Dermis blood vessel endothelial cell (primary cell): ENCODE measurements around the gene PKIG. TPM values are rescaled to one million over a fixed set of nuclear protein-coding genes. Genes with fewer than 3 reads are reported as not detected.
A peak's percentile ranks its signal among the peaks of the same experiment; 100 is the strongest.
"Not testable (repeated sequence)": the region's sequence is repeated elsewhere in the genome, so short reads cannot be mapped to it uniquely, and the experiment has no call there.

Experiments
- DNase-seq: peaks from one replicate; pipeline ENCODE4 v3.0.0; 2010
- total RNA-seq: library from RNA; depleted of rRNA; stranded (reverse); fragments of >200 nt; gene quantifications from 2 replicates; pipeline ENCODE4 v1.2.3, GENCODE V29; 2014

PKIG gene
- total RNA-seq: 177 and 275 TPM in 2 replicates

DNA sequence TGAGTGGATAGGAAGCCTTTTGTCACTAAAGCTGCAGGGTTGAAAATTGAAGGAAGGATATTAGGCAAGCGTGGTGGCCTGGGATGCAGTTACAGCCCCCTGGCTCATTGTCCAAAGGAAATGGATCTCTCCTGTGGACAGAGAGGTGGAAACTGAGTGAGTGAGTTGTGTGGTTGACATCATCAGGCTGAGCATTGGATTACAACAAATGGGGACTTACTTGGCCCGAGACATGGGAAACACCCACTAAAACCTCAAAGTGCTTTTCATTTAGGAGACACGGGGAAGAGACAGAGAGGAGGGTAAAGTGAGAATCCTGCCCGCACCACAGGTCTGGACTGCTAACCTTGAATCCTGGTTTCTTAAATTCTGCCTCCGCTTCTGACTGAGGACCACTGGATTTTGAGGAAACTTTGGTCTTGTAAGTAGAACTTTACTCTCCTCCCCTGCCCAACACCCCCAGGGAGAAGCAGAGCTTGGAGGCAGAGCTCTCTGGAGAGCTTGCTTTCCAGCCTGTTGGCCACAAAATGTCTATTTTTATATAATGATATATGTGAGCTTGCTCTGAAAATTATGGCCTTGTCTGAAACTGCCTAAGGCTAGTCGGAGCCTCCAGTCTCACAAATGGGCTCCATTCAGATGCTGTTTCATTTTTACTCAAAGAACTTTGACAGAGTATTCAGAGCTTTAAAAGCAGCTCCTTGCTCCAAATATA, at the start of gene PKIG:
TSS of gene PKIG (plus strand) at position 269 of the 715 bp plus-strand sequence. CDS start 31,978 bp downstream, outside the sequence.
- DNase-seq: peak; percentile 97

GRCh38 chr20:44532981-44533331, 49.4 kb upstream of the PKIG start:
- peak; percentile 57 for DNase-seq

DNA sequence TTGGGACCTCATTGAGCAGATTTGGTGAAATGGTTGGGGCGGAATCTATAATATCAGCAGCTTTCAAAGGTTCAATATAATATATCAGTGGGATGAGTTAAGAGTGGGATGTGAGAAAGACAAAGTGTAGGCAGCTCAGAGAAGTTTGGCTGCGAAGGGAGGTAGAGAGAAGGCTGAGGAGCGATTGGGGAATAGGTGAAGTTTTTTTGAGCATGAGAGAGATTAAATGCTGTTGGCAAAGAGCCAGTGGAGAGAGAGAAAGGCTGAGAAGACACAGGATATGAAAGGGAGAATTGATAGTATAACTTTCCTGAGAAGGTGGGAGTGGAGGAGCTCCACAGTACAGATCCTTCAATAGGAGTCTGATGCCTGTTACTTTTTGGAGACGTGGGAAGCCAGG, 48.5 kb upstream of the PKIG start:
- no peak for DNase-seq

DNA sequence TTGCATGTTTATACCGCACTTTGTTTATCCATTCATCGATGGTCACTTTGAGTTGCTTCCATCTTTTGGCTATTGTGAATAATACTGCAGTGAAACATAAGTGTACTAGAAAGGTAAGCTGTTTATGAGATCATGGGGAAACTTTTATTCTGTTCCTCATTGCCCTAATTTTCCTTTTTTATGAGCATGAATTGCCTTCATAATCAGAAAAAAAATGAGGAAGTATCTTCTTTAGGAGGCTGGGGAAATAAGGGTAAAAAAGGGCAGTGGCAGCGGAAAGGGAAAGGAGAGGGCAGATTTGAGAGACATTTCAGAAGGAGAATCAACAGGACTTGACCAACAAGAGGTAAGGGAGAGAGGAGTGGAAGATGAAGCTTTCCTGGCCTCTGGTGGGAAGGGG, 46.2 kb upstream of the PKIG start:
- DNase-seq: no peak

DNA sequence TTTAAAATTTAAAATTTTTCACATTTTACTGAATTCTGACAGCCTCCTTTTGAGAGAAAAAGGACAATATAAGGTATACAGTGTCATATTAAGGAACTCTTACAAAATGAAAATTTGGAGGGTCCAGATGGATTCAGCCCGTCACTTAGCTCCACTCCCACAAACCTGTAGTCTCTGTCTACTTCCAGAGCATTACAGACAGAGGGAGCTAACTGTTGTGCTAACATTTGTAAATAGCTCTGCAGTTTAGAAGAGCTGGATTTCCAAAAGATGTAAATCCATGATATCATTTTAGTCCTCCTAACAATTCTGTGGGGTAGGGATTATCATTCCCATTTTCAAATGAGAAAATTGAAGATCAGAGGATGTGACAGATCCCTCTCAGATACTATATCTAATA, 44.4 kb upstream of the PKIG start:
- DNase-seq: no peak

GRCh38 chr20:44540834-44541233, 41.5 kb upstream of the PKIG start:
- DNase-seq: peak; percentile 88

GRCh38 chr20:44541992-44542391, 40.4 kb upstream of the PKIG start:
- DNase-seq: no peak

- DNase-seq: no peak
Measured at GRCh38 chr20:44542890-44543289, 39.5 kb upstream of the PKIG start.

- no peak for DNase-seq
Measured at GRCh38 chr20:44543358-44543757, 39.0 kb upstream of the PKIG start.

- DNase-seq: no peak
Measured at GRCh38 chr20:44544263-44544662, 38.1 kb upstream of the PKIG start.

DNA sequence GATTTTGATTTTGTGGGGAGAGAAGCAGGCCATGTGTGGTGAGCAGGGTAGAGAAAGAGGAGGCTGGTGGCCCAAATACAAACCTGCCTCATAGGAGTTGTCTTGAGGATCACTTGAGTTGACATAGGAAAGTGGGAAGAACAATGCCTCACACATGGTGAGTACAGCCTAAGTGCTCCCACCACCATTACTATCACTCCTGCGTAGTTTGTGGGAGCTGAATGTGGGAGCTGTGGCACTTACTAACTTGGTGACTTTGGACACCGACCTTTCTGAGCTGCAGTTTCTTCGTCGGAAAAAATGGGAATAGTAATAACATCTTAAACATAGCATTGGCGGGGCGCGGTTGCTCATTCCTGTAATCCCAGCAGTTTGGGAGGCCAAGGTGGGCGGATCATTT, 35.0 kb upstream of the PKIG start:
- DNase-seq: no peak

DNA sequence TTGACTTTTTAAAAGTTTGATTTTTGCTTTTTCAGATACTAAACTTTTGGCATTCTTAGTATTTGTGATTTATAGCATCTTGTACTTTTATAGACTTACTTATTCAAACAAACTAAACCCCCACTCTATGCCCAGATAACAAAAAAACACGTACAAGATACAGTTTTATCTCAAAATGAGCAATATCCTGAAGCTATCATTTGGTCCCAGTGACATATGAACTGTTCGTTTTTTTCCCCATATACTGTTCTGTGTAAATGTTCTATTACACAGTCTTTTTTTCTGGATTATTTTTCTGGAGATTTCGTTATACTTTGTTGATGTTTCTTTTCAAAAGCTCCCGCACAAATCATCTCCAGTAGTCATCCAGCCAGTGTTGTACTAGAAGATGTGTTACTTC, 33.3 kb upstream of the PKIG start:
- DNase-seq: peak; percentile 43

DNA sequence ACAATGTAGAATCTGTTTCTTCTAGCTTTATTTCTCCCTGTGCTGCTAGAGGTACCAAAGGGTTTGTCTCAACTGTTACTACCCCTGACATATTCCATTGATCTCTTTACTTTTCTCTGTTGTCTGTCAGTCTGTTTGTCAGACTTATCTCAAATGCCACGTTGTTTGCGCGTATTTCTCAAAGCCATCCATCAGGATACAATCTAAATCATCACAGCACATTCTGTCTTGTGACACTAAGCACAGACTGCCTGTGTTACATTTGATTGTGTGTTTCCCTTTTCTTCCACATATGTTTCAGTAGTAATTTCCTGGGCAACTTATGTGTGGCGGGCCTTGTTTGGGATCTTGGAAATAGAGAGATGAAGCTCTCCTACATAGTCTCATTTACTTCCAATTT, 30.3 kb upstream of the PKIG start:
- DNase-seq: peak; percentile 19

- DNase-seq: no peak
Measured at GRCh38 chr20:44552568-44552949, 29.8 kb upstream of the PKIG start.

DNA sequence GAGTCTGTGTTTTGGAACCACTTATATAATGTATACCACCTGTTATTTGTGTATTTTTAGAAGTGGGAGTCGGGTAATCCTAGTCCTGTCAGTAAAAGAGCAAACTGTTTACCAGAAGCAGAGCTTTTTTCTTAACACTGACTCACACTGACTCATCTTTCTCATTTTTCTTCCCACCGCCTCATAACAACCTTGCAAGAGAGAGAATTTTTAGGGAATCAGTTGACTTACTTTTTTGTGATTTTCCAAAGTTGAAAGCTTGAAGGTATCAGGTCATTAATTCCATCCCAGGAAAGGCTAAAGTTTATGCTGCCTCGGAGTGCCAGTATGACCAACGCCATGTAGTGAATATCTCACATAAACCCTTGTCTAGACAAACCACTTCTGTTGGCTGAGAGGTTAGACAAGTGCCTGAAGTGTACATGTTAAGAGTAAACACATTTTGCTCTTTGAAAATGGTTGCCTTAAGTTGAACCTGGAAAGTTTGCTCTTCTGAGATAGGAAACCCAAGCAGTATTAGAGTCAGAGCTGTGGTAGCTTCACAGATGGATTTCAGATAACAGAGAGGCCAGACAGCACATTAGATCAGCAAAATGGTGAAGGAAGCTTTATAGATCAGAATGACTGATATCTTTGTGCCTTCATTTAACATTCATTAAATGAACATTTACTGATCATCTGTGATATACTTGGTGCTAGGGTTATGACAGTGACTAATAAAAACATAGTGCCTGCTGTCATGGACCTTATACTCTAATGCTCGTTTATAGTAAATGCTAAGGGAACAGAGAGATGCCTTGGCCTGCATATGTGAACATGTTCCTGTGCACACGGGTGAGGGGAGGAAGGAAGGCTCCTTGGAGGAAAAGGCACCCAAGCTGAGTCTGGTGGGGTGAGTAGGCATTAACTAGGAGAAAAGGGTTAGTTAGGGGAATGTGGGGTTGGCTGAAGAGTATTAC, 29.1 kb upstream of the PKIG start:
- DNase-seq: peak; percentile 81

GRCh38 chr20:44559302-44559701, 23.1 kb upstream of the PKIG start:
- DNase-seq: no peak

- no peak for DNase-seq
Measured at GRCh38 chr20:44560229-44560628, 22.1 kb upstream of the PKIG start.

- DNase-seq: not testable (repeated sequence)
Measured at GRCh38 chr20:44560818-44561217, 21.6 kb upstream of the PKIG start.

DNA sequence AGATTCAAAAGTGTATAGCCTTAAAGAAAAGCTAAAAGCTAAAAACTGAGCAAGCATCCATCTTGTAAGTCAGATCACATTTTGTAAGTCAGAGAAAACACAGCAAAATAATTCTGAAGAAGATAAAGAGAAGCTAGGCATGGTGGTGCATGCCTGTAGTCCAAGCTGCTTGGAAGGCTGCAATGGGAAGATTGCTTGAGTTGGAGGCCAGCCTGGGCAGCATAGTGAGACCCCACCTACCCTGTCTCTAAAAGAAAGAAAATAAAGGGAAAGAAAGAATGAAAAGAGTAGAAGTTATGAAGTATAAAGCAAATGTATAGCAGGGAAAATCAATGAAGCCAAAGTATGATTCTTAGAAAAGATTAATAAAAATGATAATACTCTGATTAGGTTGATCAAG, 20.5 kb upstream of the PKIG start:
- DNase-seq: no peak

GRCh38 chr20:44566018-44566417, 16.4 kb upstream of the PKIG start:
- DNase-seq: no peak

DNA sequence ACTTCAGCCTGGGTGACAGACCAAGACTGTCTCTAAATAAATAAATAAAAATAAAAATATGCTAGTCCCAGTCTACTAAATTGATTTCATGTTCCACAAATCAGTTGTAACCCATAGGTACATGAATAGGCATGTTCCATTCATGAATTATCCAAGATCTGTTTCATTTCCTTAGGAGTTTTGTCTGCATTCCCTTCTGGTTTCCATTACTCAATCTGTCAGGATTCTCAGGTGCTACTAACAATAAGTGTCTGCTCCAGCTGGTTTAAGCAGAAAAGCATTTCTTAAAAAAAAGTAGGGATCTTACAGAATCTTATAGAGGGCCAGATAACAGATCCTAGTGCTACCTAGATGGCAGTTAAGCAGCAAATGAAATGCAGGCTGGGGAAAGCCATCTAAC, 15.6 kb upstream of the PKIG start:
- no peak for DNase-seq

GRCh38 chr20:44570367-44570766, 12.0 kb upstream of the PKIG start:
- DNase-seq: no peak

- no peak for DNase-seq
Measured at GRCh38 chr20:44571362-44571988, 10.9 kb upstream of the PKIG start.
